AML-193 (cell line): ENCODE results near the gene WNK1.
"Not testable (repeated sequence)": the region's sequence is repeated elsewhere in the genome, so short reads cannot be mapped to it uniquely, and the experiment has no call there.

Experiments
- DNase-seq, 2 experiments: peaks; one replicate each; lab custom pipeline; 2025; lab: John Stamatoyannopoulos, UW

Gene WNK1

DNA sequence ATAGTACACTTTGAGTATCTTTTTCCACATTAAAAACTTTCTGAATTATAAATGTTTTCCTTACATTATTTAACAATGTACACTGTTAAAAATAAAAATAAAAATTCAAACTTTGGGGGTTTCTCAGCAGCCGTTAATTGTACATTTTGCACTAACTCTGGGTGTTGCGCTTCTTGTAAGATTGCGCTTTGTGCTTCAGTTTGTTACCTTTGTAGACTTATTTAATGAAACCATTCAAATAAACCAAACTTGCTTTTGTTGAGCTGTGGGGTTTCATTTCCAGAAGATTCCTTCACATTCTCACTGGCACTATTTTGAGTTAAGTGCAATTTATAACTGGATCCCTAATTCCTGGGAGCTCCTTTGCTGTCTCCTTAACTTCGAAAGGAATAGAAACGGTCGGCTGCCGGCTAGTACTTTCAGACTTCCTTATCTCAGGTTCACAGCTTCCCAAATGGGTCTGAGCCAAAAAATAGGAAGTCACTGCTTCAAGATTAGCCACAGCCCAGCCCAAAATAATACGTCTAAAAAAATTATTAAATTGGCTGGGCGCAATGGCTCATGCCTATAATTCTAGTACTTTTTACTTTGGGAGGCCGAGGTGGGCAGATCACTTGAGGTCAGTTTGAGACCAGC, 158.9 kb downstream of the WNK1 start:
- DNase-seq, result no peak

DNA sequence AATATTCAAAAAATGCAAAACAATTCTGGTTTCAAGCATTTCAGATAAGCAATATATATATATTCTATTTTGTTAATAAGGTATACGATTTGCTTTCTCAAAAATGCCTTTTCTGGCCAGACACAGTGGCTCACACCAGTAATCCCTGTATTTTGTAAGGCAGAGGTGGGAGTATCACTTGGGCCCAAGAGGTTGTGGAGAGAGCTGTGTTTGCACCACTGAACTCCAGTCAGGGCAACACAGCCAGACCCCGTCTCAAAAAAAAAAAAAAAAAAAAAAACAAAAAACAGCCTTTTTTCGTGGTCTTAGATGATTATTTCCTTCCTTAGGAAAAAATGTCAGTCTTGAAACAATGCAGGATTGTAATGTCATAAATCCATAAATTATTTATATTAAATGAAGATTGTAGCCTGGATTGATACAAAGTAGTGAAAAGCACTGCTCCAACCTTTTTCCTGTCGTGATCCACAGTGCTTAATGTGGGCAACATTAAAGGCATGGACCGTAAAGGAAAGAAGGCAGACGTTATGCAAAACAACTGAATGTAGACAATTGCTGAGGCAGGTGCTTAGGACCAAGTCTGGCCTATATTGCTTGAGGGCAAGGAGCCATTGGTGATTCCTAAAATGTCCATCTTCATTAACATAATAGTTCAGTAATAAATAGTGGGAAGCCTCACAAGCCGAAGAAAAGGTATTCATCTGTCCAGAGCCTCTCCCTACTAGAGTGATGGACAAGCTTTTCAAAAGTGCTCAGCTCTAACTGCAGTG, 160.3 kb downstream of the WNK1 start:
- DNase-seq, result no peak

DNA sequence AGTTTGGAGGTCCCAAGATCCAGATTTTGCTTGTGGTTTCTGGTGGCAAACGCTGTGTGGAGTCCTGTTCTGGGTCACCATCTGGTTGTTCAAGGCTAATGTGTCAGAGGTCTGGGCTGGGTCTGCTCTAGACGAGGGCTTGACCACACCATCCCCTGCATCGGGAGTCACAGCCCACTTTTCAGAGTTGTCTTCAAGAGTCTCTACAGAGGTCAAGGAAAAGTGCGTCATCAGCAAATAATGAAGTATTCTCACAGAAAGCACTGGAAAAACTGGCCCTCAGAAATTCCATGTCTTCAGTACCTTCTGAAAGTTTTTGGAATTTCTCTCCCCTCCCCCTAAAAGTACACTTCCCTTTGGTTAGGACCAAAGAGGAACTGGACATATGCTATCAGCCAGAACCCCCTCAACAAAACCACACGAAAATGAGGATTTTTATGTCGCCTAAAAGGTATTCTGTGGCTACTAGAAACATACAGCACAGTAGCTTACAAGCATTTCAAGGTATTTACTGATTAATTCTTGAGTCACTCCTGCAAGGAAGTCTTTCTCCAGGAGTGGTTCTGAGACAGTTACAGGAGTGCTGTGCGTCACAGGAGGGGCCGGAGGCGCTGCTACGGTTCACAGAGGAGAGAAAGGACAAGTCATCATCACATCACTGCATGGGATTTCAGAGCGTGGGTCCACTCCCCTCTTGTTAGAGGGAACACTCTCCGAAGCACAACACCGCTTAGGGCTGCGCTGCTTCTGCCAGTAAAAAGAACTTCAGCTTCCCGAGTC, 161.7 kb downstream of the WNK1 start:
- DNase-seq, result no peak

DNA sequence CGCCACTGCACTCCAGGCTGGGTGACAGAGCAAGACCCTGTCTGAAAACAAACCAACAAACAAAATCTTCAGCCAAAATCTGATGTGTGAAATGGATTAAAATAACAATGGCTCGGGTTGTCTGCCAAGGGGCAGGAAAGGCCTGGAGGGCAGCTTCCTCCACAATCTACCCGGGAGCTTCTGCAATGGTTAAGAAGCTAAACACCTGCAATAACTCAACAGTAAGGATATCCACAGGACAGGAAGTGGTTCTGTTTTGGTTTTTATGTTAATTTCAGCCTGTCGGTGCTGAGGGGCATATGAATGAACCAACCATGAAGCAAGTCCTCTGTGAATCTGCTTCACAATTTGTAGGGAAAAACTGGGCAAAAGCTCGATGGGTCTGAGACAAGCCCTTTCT, 162.7 kb downstream of the WNK1 start:
- DNase-seq, result no peak

DNA sequence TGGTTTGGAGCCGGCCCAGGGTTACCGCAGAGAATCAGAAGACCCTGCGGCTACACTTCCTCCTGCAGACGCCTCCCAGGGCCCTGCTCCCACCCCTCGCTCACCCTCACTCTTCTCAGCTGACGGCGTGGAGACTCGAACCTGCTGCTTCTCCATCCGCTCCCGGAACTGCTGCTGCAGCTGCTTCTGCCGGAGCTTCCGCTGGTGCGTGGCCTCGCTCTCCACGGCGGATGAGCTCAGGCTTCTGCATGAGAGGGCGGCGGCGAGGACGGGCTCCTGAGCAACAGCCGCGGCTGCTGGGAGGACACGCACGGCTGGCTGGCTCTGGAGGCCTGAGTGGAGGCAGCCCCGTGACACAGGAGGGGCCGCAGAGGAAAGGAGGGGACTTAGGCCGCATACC, 163.9 kb downstream of the WNK1 start:
- DNase-seq, result no peak

DNA sequence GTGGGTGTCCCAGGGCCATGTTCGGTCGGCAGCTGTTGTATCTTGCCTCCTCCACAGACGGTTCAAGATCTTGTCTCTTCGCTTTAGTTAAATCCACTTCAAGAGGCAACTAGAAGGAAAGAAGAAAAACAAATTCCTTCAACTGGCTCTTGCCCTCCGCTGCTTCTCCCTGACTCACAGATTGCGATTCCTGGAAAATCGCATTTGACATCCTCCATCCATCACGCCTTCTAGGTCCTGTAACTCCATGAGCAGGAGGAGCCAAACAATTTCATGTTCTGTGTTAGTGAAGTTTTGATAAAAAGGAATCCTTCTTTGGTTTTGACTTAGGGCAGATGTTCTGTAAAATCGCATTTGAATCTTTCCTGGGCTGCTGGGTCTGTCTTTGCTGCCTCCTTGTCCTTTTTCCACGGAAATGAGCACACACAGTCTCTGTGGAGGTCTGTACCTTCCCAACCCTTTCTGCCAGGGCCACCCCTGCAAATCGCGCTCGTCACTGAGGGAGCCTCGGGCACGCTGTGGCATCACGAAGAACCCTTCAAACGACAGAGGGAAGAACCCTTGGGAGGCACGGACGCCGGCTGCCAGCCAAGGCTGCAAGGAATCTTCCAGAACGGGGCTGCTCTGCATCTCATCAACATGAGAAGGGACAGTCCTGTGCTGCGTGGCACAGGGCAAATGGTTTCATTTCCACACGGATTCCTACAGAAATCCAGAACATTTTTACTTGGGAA, 164.5 kb downstream of the WNK1 start:
- no peak for DNase-seq

DNA sequence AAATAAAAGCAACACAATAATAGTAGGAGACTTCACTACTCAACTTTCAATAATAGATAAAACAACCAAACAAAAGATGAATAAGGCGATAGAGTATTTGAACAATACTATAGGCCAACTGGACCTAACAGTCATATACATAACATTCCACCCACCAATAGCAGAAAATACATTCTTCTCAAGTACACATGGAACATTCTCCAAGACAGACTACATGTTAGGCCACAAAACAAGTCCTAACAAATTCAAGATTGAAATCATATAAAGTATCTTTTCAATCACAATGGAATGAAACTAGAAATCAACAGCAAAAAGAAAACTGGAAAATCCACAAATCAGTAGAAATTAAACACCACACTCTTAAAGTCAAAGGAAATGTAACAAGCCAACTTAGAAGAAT, 168.3 kb downstream of the WNK1 start:
- DNase-seq, result no peak

DNA sequence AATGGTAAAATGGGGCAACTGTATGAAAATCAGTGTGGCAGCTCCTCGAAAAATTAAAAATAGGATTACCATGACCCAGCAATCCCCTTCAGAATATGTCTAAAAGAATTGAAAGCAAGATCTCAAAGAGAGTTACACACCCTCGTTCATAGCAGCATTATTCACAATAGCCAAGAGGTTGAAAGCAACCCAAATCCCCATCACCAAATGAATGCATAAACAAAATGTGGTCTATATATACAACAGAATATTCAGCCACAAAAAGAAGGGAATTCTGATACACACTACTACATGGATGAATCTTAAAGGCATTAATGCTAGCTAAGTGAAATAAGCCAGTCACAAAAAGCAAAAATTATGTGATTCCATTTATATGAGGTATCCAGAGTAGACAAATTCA, 169.9 kb downstream of the WNK1 start:
- DNase-seq, result no peak

DNA sequence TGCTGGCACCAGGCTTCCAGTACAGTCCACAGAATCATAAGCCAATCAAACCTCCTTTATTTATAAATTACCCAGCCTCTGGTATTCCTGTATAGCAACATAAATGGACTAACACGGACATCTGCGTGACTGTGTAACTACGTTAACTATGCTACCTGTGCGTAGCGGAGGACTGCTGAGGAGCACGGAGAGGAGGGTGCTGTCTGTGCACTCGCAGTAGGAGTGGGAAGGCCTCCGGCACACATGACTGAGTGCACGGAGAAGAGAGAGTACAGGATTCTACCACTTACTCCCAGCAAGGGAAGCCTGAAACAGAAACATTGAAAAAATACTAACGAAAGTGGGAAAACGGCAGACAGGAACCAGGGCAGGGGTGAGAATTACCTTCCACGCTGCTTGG, 174.3 kb downstream of the WNK1 start:
- no peak for DNase-seq

DNA sequence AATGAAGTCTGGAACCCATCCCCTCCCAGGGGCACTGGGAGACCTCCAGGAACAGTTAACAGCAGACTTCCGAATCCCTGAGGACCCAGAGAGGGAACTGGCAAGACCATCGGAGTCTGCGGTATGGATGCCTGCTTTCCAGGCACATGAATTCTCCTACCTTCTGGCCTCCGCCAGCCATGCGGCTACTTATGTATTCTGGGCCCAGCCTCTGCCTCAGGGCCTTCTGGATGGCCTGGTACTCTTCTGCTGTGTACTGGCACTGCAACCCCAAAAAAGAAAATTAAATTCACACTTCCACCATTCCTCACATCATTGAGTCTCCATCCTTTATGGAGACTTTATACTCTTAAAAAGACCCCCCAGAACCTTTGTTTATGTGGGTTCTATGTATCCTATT, 178.7 kb downstream of the WNK1 start:
- DNase-seq, result no peak

DNA sequence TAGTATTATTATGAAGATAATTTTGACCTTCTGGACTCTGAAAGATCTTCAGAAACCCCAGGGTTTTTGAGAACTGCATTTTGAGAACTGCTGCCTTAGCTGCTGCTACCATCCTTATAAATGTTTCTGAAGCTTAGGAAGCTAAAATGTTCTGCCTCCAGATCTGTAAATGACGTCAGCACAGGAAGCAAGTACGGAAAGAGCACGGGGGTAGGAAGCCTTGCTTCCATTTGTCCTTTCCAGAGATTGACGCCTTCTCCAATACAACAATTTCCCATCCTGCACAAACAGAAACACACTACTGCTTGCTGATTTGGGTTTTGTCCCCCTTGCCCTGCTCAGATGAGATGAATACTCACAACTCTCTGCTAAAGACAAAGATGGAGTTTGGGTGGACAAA, 179.2 kb downstream of the WNK1 start:
- no peak for DNase-seq

DNA sequence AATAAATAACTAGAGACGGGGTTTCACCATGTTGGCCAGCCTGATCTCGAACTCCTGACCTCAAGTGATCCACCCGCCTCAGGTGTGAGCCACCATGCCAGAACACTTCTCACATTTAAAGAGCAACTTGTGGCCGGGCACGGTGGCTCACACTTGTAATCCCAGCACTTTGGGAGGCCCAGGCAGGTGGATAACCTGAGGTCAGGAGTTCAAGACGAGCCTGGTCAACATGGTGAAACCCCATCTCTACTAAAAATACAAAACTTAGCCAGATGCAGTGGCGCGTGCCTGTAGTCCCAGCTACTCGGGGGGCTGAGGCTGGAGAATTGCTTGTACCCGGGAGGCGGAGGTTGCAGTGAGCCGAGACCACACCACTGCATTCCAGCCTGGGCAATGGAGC, 183.5 kb downstream of the WNK1 start:
- not testable (repeated sequence) for DNase-seq

DNA sequence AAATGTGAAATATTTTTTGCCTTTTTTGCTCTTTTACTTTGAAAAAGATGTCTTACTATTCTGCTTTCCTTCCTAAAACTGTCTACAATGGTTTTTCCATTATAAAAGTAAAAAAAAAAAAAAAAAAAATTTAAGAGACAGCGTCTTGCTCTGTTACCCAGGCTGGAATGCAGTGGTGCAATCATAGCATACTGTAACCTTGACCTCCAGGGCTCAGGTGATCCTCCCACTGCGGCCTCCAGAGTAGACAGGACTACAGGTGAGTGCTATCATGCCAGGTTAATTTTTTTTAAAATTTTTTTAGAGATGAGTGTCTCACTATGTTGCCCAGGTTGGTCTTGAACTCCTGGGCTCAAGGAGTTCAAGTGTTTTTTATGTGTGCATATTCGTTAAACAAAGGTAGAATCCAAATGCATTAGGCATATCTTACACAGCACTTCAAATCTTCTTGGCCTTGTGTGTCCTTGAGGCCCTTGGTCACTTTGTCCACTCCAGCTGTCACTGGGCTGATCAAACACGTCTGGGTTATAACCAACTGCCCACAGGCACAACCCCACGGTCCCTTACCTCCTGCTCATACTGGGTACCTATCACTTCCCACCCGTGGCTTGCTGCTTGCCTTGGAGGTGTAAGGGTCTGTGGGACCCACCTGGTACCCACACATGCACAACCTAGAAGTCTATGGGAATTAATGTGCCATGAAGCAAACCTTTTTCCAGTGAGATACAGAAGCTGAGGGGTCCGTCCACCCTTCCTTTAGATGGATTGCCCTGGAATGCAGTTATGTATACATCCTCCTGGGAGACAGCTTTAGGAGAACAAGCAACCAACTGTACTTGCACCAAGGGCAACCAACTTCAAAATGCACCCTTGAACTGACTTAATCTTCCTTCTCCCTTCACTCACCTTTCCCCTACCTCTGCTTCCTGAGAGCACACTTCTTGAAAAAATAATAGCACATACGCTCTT, 184.3 kb downstream of the WNK1 start:
- no peak for DNase-seq

DNA sequence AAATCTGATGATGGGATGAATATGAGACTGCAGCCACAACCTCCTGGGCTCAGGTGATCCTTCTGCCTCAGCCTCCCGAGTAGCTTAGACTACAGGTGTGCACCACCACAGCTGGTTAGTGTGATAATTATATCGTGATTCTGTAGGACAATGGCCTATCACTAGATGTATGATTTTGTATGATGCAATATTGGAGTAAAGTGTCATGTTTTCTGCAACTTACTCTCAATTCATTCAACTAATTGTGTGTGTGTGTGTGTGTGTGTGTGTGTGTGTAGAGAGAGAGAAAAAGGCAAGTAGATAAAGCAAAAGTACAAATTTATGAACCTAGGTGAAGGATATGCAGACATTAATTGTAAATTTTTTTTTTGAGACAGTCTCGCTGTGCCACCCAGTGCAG, 186.4 kb downstream of the WNK1 start:
- DNase-seq, result no peak

DNA sequence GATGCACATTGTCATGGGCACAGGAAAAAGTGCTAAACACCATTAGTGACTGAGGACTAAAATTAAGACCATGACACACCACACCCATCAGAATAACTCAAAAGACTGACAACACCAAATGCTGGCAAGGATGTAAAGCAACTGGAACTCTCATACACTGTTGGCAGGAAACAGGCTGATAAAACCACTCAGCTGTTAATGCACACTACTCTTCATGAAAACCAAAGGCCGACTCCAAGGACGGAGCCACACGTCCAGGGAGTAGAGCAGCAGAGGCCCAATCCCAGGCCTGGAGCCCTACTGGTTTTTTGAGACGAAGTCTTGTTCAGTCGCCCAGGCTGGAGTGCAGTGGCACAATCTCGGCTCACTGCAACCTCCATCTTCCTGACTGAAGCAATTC, 190.7 kb downstream of the WNK1 start:
- no peak for DNase-seq

DNA sequence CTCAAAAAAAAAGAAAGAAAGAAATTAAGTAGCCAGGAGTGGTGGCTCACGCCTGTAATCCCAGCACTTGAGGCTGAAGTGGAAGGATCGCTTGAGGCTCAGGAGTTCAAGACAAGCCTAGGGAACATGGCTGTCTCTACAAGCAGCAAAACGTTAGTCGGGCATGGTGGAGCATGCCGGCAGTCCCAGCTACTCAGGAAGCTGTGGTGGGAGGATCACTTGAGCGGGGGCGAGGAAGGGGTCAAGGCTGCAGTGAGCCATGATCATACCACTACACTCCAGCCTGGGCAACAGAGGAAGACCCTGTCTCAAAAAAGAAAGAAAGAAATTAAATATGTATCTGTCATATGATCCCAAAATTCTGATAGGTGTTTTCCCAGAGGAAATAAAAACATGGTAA, 191.8 kb downstream of the WNK1 start:
- DNase-seq, result no peak

DNA sequence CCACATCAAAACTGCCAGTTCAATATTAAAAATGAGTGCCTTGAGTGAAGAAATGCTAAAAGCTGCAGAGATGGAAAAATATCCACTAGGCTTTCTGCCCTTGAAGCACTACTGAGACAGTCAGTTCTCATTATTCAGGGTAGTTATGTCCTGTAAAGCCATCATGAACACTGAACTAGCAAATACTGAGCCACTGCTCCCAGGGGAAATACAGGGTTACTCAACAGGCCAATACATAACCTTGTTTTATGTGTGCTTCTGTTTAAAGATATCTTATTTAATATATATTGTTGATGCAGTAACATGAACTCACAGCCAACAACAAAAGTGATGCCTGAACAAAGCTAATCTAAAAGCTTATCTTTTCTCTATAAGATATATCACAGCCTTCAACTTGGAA, 193.8 kb downstream of the WNK1 start:
- DNase-seq, result no peak

DNA sequence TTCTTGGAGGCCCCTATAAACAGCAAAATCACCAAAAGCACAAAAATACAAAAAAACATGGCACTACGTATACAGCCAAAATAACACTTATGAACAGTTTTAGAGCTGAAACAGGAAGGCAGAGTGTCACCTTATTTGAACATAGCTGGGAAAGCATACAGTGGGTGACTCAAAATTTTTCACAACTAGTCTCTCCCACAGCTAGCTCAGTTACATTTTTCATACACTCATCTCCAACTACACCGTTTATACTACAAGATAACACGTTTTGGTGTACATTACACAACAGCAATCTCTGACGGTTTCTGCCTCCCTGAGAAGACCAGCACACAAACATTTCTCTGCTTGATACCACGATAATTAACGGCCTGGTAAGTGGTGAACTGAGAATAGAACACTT, 194.3 kb downstream of the WNK1 start:
- DNase-seq, result no peak

DNA sequence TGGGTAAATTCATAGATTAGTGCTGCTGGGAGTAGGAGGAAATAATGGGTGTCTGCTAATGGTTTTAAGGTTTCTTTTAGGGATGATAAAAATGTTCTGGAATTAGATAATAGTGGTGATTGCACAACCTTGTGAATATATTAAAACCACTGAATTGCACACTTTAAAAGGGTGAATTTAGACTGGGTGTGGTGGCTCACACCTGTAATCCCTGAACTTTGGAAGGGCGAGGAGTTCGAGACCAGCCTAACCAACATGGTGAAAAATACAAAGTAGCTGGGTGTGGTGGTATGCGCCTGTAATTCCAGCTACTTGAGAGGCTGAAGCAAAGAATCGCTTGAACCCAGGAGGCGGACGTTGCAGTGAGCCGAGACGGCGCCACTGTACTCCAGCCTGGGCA, 195.9 kb downstream of the WNK1 start:
- no peak for DNase-seq

DNA sequence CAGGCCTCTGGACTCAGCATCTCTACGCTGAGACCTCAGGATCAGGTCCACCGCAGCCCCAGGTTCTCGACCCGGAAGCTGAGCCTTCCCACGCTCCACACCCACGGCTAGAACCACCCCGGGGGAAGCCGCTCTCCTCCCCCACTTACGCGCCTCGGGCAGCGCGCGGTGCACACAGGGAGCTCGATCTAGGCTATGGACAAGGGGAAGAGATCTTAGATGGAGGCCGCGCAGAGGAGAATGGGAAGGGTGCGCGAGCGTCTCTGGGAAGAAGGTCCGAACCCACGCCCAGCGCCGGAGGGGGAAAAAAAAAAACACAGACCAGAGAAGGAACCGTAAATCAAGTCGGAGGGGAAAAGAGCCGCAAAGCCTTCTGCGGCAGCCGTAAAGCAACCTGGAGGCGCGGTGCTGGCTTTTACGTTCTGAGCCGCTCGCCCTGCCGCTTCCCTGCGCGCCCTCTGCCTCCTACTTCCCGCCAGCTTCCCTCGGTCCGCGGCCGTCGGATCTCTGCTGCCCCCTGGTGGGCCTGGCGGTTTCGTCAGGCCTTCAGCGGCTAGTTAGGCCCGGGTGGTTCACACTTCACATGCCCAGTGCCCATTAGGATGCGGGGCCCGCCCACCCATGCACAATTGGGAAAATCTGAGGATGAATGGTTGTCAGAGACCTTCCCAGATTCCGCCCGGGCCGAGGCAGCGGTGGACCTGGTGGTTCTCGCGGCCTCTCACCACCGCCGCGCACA, 197.2 kb downstream of the WNK1 start, which contains the start of gene RAD52:
Gene RAD52 (minus strand): TSS at position 242 of the 739 bp plus-strand sequence. CDS start 16,636 bp downstream, outside the sequence.
- peak; percentile 96 to 97 for DNase-seq
